Bronchial epithelial cell (primary cell): ENCODE data around the gene RAPGEF4. TPM values are rescaled to one million over a fixed set of nuclear protein-coding genes. Genes with fewer than 3 reads are reported as not detected.

Experiments
- DNase-seq: peaks from one replicate; pipeline ENCODE4 v3.0.0-alpha.2; 2010; ENCODE audit warnings: low read depth
- FAIRE-seq: peaks from 2 replicates; lab custom pipeline; 2011; peaks lifted over from hg19 to GRCh38; lab: Jason Lieb, UNC
- H3K27me3 ChIP-seq: 2 replicates; pipeline ENCODE4 v1.5.1; 2011; ENCODE audit warnings: low read length; ENCODE audit not compliant: control insufficient read depth, insufficient read depth
- H3K36me3 ChIP-seq: 2 replicates; pipeline ENCODE4 v1.5.1; 2011; ENCODE audit warnings: low read length; ENCODE audit not compliant: control insufficient read depth, insufficient read depth
- H3K4me3 ChIP-seq: 2 replicates; pipeline ENCODE4 v1.5.1; 2011; ENCODE audit warnings: mild to moderate bottlenecking, low read depth, low read length, control low read depth
- total RNA-seq: library from RNA; depleted of rRNA; stranded (reverse); fragments of >200 nt; gene quantifications from 2 replicates; pipeline ENCODE4 v1.2.1, GENCODE V29; 2014
- TF ChIP-seq, protein P1 (sequence below): IDR thresholded peaks from 2 replicates; pipeline ENCODE4 v1.5.1; 2011; ENCODE audit warnings: mild to moderate bottlenecking, moderate library complexity, low read length, control low read depth, inconsistent platforms; ENCODE audit not compliant: insufficient read depth, severe bottlenecking

RAPGEF4 gene
- total RNA-seq, 1 donor from 2014 or later, result 0.26 TPM

DNA sequence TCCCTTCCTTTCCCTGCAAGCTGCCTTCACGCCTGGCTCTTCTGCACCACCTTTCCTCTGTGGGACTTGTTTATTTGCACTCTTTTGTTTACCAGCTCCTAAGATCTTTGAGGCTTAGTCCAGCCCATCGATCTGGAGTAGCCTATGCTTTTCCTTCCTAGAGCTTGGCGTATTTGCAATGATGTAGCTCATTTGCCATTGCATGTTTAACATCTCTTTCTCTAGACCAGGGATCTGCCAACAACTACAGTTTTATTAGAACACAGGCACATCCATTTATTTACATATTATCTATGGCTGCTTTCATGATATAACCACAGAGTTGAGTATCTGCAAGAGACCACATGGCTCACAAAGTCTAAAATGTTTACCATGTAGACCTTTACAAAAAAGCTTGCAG lies 150.4 kb downstream of the RAPGEF4 start:
- Histone ChIP-seq H3K27me3 (no peaks in the 10 kb centered on the region), H3K36me3 (no peaks in the 10 kb centered on the region), H3K4me3 (no peak overlapping the region)
- DNase-seq, result no peak
- TF ChIP-seq, protein P1, sequence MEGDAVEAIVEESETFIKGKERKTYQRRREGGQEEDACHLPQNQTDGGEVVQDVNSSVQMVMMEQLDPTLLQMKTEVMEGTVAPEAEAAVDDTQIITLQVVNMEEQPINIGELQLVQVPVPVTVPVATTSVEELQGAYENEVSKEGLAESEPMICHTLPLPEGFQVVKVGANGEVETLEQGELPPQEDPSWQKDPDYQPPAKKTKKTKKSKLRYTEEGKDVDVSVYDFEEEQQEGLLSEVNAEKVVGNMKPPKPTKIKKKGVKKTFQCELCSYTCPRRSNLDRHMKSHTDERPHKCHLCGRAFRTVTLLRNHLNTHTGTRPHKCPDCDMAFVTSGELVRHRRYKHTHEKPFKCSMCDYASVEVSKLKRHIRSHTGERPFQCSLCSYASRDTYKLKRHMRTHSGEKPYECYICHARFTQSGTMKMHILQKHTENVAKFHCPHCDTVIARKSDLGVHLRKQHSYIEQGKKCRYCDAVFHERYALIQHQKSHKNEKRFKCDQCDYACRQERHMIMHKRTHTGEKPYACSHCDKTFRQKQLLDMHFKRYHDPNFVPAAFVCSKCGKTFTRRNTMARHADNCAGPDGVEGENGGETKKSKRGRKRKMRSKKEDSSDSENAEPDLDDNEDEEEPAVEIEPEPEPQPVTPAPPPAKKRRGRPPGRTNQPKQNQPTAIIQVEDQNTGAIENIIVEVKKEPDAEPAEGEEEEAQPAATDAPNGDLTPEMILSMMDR, result no peak
- no peak for FAIRE-seq

DNA sequence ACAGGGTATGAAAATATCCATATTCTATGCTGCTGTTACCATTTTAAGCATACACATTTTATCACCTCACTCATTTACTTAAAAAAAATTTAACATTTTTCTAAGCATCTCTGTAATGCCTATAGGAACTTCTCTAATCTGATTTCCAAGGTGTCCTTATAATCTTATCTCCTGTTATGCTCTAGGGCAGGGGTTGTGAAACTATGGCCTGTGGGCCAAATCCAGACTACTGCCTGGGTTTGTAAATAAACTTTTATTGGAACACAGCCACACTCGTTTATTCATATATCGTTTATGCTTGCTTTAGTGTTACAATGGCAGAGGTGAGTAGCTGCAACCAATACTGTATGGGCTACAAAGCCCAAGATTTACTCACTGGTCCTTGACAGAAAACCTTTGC lies 151.6 kb downstream of the RAPGEF4 start:
- H3K36me3 ChIP-seq, result no peaks in the 10 kb centered on the region
- no peaks in the 10 kb centered on the region for H3K27me3 ChIP-seq
- no peak overlapping the region for H3K4me3 ChIP-seq
- TF ChIP-seq, protein P1, result no peak
- no peak for DNase-seq
- FAIRE-seq, result no peak

DNA sequence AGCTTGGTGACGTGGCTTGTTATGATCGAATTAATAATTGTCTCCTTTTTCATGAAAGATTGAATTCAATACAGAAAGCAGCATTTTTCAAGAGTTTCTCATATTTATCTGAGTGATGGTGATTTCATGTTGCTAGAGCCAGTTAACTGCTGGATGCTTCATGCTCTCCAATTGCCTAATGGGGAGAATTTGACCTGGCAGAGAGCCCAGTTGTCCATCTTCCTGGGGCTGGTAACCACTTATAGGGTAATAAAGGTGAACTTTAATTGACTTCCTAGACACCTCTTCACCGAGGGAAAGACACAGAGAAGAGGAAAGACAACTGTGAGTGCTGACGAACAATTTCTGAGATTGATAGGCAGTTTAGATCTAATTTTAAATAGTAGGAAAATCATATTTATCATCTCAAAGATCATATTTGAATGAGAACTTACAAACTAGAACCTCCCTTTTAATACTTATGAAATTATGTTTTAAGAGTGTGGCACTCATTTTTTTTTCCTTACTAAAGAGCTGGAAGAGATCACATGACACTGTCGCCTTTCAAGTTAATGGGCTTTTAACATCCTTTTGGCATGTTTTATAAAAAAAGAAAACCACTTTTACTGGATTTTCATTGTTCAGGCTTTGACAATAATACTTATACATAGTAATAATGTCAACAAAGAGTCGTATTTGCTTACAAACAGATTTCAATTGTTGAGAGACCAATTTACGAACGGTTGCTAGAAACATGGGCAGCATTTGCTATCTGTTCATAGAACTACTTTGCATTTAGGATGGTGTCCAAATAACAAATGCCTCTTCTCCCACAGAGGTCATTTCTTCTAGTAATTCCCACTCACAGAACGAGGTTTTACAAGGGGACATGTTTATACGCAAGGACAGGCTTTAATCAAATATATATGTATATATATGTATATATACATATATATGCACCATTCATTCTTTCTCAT lies 153.3 kb downstream of the RAPGEF4 start:
- TF ChIP-seq, protein P1, result no peak
- Histone ChIP-seq H3K27me3 (peaks cover 3% of the 10 kb centered on the region), H3K4me3 (no peak overlapping the region), H3K36me3 (no peaks in the 10 kb centered on the region)
- no peak for FAIRE-seq
- no peak for DNase-seq

DNA sequence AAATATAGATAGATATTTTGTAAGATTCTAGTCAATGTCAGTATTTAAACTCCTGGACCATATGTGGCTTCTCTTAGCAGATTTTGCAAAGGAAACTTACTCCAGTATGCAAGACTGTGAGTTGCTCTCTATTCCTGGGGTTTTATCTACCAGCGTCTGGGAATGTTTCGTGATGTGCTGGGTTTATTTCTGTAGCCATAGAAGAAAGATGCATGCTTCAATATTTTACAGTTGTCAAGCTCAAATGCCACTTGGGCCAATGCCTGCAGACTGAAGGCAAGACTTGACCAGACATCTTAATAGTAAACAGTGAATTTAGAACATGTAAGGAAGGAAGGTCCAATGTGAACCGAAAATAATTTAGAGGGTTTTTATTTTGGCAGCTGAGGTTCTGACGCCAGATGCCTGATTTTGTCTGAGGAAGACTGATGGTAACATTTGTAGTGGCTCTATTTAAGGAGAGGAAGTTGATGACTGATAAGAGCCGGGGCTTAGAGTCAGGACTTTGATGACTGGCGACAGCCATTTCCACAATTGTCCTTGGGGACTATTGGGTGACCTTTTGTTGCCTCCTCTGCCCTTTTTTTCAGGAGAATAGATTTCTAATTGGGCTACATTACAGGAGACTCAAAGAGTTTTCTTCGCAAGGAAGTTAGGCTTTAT lies 154.3 kb downstream of the RAPGEF4 start:
- H3K4me3 ChIP-seq, result no peak overlapping the region
- no peak for FAIRE-seq

DNA sequence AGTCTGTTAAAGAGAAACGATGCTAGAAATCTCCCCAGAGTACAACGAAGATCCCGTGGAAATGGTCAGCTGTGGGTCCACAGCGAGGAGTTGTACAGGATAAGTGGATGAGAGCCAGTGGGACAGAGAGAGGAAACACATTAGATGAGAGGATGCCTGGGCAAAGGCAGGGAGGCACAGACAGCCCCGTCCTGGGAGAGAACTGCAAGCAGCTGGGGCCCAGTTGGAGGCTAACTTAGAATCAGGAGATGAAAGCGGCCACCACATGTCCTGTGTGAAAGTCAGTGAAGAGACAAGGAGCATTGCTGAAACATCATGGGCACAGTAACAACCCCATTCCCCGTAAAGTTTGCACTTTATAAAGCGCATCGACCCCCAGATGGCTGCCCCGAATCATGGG lies 157.5 kb downstream of the RAPGEF4 start:
- Histone ChIP-seq H3K4me3 (no peak overlapping the region), H3K36me3 (no peaks in the 10 kb centered on the region), H3K27me3 (peaks cover 8% of the 10 kb centered on the region)
- FAIRE-seq, result no peak
- TF ChIP-seq, protein P1, result no peak
- DNase-seq, result no peak

More for the DNA sequence above, 154.3 kb downstream of the RAPGEF4 start:
- H3K36me3 ChIP-seq, result no peaks in the 10 kb centered on the region
- no peak for DNase-seq
- peaks cover 3% of the 10 kb centered on the region for H3K27me3 ChIP-seq
- TF ChIP-seq, protein P1, result no peak
